HG02973 (cell line): ENCODE measurements around the gene LOXL4.

ENCODE experiments used
- ATAC-seq: cut with Tn5 transposase; IDR thresholded peaks from one replicate; pipeline ENCODE4 v1.9.1; 2021; ENCODE audit warnings: moderate library complexity; ENCODE audit not compliant: unreplicated experiment

The LOXL4 gene

DNA sequence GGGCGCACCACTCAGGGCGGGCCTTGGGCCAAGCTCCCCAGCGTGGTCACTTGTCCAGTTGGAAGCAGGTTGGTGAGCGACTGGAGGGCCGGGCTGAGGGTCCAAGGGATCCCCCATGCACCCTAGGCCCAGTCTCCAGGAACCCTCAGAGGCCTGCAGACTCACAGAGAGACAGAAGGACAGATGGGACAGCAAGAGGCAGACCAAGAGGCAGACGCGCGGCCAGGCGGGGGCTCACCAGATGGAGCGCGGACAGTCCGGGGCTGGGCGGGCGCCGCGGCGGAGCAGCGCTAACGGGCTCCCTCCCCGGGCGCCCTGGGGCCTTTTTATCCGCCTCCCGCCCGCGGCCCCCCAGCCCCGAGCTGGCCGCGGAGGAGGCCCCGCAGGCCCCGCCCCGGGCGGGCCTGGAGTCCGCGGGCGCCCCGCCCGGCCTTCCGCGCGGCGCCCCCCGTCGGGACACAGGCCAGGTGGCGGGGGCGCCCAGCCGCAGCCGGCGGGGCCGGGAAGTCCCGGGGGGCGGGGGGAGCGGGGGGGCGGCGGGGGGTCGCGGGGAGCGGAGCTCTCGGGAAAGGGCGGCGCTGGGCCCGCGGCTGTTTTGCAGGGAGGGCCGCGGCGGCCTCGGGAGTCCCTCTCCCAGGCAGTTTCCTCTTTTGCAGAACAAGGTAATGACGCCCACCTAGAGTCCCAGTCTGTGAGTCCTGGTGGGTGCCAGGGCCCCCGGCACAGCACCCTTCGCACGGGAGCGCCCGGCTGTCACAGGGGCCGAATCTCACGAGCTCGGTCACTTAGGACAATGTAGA is at the start of gene LOXL4:
Gene LOXL4 (minus strand): TSS at position 301 of the 800 bp plus-strand sequence. CDS start 5,175 bp downstream, outside the sequence.
- no peak for ATAC-seq

DNA sequence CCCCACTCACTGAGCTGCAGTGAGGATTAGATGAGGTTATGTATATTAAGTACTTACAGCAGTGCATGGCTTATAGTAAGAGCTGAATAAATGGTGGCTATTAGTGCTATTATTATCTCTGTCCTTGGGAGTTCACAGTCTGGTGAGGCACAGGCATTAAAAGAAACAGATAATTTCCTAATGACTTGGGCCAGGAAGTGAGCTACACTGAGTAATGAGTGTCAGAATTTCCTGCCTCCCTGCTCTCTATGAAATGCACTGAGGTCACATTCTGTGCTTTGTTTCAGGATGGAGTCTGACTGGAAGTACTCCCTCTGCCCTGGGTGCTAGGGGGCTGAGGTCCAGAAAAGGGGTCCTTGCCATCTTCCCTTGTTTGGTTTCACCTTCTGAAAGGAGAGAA is 48.7 kb upstream of the LOXL4 start:
- ATAC-seq = no peak

DNA sequence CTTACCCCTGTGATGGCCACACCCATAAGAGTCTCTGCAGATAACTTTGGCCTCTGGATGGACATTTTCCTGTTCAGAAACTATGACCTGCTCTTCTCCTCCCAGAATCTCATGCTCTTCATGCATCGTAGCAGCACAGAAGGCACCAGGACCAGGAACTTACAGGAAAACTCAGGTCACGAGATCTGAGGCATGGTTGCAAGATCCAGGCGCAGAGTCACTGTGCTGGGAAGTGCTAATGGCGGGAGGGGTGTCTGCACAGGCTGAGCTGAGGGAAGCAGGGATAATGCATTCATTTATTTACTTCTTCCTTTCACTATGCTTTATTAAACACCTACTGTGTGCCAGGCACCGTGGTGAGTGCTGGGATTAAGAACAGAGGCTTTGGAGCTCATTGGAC is 48.2 kb upstream of the LOXL4 start:
- ATAC-seq = no peak

DNA sequence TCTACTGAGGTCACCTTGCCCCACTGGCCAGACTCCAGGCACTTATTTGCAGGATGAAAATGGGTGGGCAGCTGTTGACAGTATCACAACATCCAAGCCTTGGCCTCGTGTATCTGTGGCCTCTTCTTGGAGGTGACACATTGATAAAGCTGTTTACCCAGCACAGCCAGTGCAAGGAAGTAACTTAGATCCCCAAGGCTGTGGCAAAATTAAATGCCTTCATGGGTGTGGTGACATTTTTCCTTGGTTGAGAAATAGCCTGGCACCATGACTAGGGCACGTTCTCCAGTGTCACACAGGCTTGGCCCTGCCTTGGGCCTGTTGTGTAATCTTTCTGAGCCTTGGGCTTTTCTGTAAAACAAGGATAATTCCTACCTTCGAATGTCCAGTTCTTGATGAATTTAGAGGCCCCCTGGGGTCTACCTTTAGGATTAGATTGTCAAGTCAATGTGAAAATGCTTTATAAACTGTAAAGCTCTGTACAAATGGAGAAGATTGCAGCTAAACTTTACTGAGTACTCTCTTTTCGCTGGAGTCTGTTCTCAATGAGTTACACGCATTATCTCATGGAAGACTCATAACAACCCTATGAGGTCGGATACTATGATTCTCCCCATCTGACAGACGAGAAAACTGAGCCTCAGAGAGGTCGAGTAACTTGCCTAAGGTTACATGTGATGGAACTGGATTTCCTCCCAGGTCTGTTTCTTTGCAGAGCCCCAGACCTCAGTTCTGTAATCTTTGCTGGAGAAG is 46.7 kb upstream of the LOXL4 start:
- ATAC-seq = no peak

DNA sequence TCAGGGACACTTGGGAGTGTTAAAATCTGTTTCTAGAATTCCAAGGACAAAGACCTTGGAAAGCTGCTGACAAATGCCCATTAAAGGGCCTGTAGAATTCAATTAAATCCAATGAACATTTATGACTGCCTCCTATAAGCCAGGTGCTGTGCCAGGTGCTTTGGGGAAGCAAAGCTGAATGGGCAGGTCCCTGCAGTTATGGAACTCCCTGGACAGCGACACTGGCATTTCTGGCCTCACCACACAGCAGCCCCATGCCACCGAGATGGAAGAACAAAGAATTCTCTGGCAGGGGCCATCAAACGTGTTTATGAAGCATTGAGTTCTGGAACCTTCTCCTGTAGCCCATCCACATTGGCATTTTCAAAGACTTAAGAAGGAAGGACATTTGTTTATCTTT is 45.6 kb upstream of the LOXL4 start:
- ATAC-seq = no peak

DNA sequence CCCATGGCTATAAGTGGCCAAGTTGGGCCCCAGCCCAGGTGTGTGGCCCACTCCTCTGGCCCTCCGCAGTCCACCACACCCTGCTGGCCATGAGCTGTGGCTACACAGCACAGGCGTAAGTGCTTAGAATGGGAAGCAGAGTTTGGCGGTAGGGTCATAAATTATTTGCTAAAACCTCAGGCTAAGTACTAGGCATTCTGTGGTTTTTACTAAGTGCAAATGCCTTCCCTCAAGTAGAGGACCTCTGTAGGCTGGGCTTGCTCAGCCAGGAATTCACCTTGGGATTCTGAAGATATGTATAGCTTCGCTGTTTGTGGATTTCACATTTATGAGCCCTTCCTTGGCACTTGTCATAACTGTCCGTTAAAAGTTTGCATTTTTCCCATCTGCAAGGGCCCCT is 44.8 kb upstream of the LOXL4 start:
- ATAC-seq = no peak

DNA sequence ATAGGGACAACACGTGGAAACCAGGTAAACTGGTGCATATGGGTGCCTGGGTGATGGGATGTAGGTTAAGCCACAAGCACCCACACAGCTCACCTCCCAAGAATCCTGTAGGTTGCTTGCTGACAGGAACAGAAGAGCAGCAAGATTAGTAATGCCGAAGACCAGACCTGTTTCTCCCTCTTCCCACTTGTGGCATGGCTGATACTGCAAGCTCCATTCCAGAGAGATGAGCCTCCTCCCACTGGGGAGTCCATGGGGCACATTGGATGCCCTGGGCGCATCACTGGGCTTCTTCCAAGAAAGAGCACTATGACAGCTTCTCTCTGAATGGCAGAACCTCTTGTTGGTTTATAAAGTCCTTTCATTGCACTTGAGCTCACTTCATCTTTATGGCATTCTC is 44.4 kb upstream of the LOXL4 start:
- ATAC-seq = no peak

DNA sequence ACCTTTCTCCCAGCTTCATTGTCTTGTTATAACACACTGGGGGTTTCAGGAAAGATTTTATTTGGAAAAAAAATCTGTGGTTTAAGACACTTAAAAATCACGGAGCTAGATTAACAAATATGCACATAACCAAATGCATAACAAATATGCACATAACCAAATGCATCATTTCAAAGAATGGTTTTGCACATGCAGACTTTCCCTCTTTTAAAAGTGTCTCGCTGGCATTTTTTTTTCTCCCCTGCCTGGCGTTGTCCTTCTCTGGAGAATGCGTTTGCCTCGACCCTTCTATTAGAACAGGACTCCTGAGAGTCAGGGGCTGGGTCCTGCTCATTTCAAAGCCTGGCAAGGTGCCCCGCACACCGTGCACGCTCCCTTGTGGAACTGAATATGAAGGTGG is 42.7 kb upstream of the LOXL4 start:
- ATAC-seq = no peak

DNA sequence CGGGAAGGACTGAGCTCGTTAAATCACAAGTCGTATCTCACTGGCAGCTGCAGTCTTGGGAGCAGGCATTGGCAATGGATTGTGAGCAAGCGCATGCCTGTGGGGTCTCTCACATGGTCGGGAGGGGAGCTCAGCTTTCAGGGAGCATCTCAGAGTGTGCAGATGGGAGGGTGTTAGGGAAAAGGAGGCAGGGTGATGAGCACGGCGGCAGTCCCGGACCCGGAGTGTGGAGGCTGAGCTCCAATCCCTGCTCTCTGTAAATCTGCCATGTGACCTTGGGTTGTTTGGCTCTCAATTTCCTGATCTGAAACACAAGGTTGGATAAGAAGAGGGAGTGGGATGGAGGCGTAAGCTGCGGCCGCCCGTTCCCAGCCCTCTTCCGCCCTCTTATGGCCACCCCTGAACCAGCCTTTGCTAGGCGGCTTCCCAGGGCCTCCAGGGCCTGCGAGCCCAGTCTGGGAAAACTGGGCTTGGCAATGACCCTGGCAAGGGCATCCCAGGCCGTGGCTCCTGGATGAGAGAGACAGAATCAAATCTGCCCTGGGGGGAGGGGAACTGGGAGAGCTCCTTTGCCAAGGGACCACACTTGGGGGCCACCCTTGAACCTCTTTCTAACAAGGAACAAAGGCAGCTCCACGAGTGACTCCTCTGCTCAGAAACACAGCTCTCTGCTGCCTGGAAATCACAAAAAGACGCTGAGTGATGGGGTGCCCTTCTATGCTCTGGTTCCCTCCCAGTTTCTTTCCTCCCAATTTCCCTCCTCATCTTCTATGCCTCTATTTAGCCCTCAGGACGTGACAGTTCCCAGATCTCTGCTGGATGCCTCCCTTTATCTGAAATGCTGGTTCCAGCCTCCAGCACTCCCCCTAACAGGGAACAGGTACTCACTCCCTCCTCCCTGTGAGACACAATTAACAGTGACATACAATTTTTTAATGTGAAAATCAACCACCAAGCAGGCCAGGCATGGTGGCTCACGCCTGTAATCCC is 41.7 kb upstream of the LOXL4 start:
- no peak for ATAC-seq

DNA sequence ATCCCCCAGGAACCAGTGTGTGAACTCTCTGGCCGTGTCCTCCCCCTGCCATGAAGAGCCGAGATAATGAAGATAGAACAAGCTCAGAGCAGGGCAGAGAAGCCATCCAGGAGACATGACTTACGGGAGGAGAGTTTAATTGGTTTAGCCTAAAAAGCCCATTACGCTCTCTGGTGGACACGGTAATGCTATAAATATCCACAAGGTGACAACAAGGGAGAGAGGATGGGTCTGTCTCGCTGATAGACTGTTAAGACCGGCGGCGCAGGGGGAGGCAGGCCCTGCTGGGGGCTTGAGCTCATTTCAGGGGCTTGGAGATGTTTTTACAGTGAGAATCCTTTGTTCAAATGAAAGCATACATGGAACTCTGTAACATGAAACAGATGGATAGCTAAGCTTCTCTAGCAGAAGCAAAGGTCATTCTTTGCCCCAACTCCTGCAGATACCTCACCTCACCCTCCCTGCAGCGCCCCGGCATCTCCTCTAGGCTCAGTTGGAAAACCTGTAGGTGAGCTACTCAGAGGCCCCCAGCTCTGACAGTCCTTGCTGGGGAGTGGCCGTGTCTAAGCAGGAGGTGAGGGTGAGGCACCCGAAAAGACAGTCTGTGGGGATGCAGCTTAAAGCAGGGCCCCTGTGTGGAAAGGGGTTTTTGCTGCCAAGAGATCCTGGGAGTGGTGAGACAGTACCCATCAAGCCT is 40.8 kb upstream of the LOXL4 start:
- ATAC-seq = no peak

DNA sequence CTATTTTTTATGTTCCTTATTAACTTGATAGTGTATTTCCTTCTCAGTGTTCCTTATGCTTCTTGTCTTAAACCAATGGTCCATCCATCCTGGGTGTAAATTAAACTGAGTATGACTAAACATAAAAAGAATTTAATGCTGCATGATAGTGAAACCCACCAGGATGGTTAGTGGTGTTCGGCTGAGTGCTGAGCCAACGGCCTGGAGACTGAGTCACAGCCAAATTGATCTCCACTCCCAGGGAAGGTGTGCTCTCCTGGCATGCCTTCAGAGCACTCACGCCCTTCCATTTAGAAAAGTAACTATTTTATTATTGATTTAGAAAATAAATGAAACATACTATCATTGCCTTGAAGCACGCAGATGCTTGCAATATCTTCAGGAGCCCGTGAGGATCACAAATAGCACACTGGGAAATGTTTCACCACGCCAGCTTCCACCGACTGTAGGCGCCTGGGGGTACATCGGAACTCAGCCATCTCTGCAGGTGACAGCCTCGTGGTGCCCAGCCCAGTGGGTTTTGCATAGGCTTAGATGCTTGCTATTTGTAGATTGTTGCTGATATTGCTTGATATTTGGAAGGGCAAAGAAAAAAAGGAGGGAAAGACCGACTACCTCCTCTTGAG is 40.0 kb upstream of the LOXL4 start:
- no peak for ATAC-seq

DNA sequence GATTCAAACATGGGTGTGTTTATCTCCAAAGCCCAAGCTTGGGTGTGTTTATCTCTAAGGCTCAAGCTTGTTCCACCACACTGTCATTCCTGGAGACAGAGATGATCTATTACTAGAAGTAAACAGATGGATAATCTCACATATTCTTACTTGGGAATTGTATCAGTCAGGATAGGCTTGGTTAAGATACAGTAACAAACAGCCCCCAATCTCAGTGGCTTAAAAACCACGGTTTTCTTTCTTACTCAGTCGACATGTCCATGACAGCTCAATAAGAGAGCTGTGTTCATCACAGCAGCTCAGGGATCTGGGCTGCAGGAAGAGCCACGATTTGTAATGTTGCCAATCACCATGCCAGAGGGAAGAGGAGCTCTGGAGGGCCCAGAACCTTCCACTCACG is 38.5 kb upstream of the LOXL4 start:
- ATAC-seq = no peak

DNA sequence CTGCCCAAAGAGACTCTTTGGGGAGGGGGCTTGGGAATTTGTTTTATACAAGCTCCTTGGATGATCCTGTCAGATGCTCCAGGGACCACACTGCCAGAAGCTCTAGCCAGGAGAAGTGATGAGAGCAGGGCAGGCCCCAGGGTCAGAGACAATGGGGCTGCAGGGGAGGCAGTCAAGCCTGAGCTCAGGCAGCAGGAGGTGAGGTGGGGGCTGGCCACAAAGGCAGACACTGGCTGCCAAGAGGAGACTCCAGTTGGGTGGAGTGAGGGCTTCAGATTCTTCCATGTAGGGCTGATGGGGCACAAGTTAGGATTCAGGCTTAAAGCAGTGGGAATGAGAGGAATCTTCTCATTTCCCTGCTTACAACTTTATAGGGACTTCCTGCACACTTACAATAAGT is 35.6 kb upstream of the LOXL4 start:
- no peak for ATAC-seq

DNA sequence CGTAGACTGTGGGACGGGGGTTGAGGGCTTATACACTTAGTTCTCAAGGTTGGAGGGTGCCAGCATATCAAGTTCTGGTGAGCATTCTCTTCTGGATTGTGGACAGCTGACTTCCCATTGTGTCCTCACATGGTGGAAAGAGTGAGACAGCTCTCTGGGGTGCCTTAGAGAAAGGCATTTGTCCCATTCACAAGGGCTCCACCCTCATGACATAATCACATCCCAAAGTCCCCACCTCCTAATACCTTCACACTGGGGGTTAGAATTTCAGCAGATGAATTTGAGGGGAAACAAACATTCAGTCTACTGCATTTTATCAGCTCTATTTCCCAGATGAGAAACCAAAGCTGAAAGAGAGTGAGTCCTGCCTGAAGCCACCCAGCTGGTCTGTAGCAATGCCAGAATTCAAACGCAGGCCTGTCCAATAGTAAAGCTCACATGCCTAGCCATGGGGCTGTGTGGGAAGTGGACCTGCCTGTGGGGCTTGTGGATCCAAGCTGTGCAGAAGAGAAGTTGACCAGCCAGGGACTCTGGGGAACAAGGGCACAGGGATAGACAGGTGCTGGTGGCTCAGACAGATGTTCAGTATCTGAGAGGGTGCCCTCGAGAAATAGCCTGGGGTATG is 34.9 kb upstream of the LOXL4 start:
- no peak for ATAC-seq

DNA sequence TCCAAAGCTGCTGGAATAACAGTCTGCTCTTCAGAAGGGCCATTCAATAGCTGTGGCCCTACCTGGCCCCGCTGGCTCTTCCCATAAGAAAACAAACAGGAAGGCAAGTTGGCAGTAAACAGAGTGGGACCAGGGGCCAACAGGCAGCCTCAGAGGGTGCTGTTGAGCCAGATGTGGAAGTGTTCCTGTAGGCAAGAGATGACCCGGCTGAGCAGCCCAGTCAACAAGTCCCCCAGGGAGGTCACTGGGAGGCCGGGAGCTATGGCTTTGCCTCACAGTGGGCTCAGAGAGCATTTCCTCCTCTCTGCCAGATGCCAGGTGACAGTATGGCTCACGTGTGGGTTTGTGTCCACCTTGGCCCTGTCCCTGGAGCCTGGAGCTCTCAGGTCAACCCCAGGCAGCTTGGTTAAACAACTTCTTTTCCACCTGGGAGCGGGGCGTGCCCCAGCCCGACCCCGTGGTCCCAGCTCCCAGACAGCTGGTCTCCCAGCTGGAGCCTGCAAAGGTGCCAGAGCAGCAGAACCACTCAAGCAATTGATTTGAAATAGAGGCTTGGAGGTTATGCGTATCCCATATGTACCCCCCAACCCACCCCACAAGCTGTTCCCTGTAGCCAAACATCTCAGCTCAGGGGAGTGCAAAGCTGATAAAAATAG is 33.8 kb upstream of the LOXL4 start:
- no peak for ATAC-seq

DNA sequence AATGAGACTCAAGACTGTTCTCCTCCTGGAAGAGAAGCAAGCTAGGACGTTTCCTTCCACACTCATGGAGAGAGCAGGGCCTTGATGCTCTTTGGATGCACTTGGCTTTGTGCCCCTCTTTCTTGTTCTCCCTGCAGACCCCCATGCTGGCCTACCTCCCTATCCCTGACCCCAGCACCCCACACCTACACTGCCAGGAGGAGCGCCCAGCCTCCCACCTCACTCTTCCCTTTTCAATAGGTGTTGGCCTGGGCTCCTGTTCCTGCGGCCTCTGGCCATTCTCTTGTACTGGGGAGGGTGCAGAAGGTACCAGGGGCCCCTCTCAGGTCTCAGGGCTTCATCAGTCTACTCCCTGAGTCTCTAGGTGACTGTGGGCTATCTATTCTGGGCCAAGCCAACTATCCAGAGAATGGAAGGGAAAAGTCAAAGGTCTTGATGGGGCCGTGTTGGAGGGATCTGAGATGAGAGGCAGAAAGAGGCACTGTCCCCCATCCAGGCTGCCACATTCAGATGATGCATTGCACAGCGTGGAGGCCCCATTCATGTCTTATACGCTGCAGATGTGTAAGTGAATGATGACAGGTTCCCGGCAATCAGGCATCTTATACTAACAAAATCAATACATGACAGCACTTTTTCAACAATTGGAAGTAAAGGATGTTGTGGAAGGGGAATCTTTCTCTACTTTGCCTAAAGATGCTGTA is 32.7 kb upstream of the LOXL4 start:
- no peak for ATAC-seq

DNA sequence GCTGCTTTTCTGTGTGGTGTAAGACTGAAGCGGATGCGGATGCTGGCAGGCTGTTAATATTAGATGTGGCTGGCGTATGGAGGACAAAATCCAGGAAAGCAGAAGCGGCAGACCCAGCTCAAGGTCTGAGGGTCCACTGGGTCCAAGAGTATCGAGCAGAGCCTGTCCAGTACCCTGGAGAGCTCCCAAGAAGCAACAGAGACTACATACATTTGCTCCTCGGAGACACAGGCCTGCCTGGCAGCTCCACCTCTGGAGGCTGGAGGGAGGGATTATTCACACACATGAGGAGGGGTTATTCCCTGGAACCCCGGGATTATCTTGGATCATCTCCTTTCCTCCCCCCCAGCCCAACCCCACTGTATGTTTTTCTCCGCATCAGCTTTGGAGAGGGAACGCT is 31.3 kb upstream of the LOXL4 start:
- no peak for ATAC-seq

DNA sequence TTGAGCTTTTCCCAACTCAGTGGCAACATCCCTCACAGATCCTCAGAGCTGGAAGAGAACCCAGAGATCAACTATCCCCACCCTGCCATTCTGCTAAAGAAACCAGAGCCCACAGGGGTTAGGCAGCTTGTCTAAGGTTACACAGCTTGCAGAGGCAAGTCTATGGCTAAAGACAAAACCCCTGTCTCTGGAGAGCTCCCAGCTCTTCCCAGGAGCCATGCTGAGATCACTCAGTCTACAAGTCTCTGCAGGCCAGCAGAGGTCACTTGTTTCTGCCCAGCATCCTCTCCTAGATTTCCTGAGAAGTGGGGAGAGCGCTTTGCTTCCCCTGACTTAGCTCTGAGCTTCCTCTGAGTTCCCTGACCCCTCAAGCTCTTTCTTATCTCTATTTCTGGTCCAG is 28.5 kb upstream of the LOXL4 start:
- no peak for ATAC-seq

DNA sequence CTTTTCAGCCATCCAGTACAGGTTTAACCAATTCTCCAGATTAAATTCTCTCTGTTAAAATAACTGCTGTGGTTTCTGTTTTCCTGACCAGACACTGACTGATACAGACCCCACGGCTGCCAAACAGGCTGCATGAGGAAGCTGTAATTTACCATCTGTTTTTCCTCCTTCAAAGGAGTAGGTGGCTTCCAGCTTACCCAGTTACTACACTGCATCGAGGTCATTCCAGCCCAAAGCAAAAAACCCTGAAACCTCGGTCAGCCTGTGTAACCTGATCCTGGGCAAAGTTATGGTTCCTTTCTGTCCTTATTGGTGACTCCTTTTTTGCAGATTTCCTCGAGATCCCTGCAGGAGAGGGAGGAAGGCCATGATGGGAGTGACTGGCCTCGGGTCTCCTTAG is 27.9 kb upstream of the LOXL4 start:
- ATAC-seq = no peak
